Hepatocyte (in vitro differentiated cells): ENCODE data around the gene SEMA4B. TPM values are rescaled to one million over a fixed set of nuclear protein-coding genes. Genes with fewer than 3 reads are reported as not detected.

ENCODE experiments used
- DNase-seq: peaks from one replicate; pipeline ENCODE4 v3.0.0-alpha.2; 2016; ENCODE audit warnings: low spot score
- H2AFZ ChIP-seq: fragments of 200-600 bp; sonication (generic); 2 replicates; pipeline ENCODE4 v1.6.0; 2016; ENCODE audit warnings: antibody characterized with exemption, mild to moderate bottlenecking
- H3K27ac ChIP-seq: fragments of 200-600 bp; sonication (generic); 2 replicates; pipeline ENCODE4 v1.5.1; 2016; ENCODE audit warnings: mild to moderate bottlenecking
- H3K27me3 ChIP-seq: fragments of 200-600 bp; sonication (generic); 2 replicates; pipeline ENCODE4 v1.6.1; 2016
- H3K36me3 ChIP-seq: fragments of 200-600 bp; sonication (generic); replicated peaks from 2 replicates; pipeline ENCODE4 v1.5.1; 2016; ENCODE audit warnings: low read depth; ENCODE audit not compliant: insufficient read depth
- H3K4me1 ChIP-seq: fragments of 200-600 bp; sonication (generic); 2 replicates; pipeline ENCODE4 v1.5.1; 2016; ENCODE audit warnings: mild to moderate bottlenecking, moderate library complexity; ENCODE audit not compliant: insufficient read depth
- H3K4me2 ChIP-seq: fragments of 200-600 bp; sonication (generic); 2 replicates; pipeline ENCODE4 v1.6.0; 2016
- H3K4me3 ChIP-seq: fragments of 200-600 bp; sonication (generic); 2 replicates; pipeline ENCODE4 v1.5.1; 2016; ENCODE audit warnings: mild to moderate bottlenecking
- H3K79me2 ChIP-seq: fragments of 200-600 bp; sonication (generic); 2 replicates; pipeline ENCODE4 v1.6.0; 2017; ENCODE audit warnings: mild to moderate bottlenecking
- H3K9me2 ChIP-seq: fragments of 200-600 bp; sonication (generic); replicated peaks from 2 replicates; pipeline ENCODE4 v1.6.0; 2017; ENCODE audit warnings: mild to moderate bottlenecking; ENCODE audit not compliant: insufficient read depth
- H3K9me3 ChIP-seq: fragments of 200-600 bp; sonication (generic); 2 replicates; pipeline ENCODE4 v1.5.1; 2016; ENCODE audit warnings: low read depth, mild to moderate bottlenecking
- H4K20me1 ChIP-seq: fragments of 200-600 bp; sonication (generic); 2 replicates; pipeline ENCODE4 v1.6.0; 2016; ENCODE audit warnings: mild to moderate bottlenecking; ENCODE audit not compliant: insufficient read depth, poor library complexity, severe bottlenecking
- EZH2 ChIP-seq: fragments of 200-600 bp; sonication (generic); IDR thresholded peaks from 2 replicates; pipeline ENCODE4 v1.6.1; 2016; ENCODE audit warnings: antibody characterized with exemption, mild to moderate bottlenecking, borderline replicate concordance
- EZH2phosphoT487 ChIP-seq: fragments of 200-600 bp; sonication (generic); IDR thresholded peaks from one replicate; pipeline ENCODE4 v1.6.1; 2018; ENCODE audit warnings: antibody characterized with exemption, mild to moderate bottlenecking, low read depth, moderate library complexity; ENCODE audit not compliant: unreplicated experiment, severe bottlenecking
- WGBS: methylation state at CpG from one replicate; pipeline ENCODE4 v1.1.6; 2016; ENCODE audit warnings: low lambda C conversion rate; ENCODE audit errors: missing lambda C conversion rate; 5-methylcytosine and 5-hydroxymethylcytosine counted together
- polyA plus RNA-seq: library from polyadenylated mRNA; unstranded; fragments of >200 nt; fragmentation: Nextera tagmentation; extraction: Ambion mirVana; gene quantifications from 2 replicates; pipeline ENCODE4 v1.2.1, GENCODE V29; 2016
- total RNA-seq: library from RNA; depleted of rRNA; stranded (reverse); fragments of >200 nt; gene quantifications from 2 replicates; pipeline ENCODE4 v1.2.3, GENCODE V29; 2014
- TF ChIP-seq, protein P1 (sequence below): fragments of 200-600 bp; sonication (generic); IDR thresholded peaks from 2 replicates; pipeline ENCODE4 v1.5.1; 2016; ENCODE audit warnings: antibody characterized with exemption, mild to moderate bottlenecking; ENCODE audit not compliant: poor library complexity

SEMA4B gene
- total and polyA plus RNA-seq, 2 experiments from 2014 or later: 19.2 to 43.5 TPM

DNA sequence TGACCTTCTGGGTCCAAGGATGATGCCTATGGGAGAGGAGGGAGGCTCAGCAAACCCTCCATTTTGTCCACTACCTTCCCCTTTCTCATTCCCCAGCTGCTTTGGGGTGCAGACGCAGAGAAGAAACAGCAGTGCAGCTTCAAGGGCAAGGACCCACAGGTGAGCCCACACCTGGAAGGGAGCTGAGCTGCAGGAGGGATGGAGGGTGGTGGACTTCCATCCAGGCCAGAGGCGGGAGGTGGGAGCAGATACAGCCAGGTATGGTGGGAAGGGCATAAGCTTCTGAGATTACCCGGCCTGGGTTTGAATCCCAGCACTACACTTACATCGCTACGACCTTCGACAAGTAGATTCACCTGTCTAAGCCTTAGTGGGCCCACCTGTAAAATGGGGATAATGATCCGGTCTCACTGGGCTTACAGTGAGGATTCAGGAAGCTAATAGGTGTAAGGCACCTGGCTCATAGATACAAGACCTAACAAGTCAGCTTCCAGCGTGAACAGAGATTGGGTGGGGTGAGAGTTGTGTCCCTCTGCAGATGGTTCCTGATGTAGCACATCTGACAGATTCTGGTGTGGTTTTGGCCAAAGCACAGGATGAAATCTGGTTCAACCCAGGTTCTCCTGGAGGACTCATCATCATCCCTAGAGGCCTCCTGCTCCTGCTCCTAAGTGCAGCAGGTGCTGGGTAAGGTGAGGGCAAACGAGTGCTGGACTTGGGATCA lies 16.7 kb downstream of the SEMA4B start:
- no peak overlapping the region for H2AFZ ChIP-seq
- peaks cover 36% of the 10 kb centered on the region for H3K79me2 ChIP-seq
- no peak for DNase-seq
- no peaks in the 10 kb centered on the region for H3K9me2 ChIP-seq
- H3K9me3 ChIP-seq: no peaks in the 10 kb centered on the region
- H3K4me3 ChIP-seq: no peak overlapping the region
- H3K4me2 ChIP-seq: no peak overlapping the region
- peaks cover 12% of the 10 kb centered on the region for H3K4me1 ChIP-seq
- no peaks in the 10 kb centered on the region for H3K36me3 ChIP-seq
- H3K27ac ChIP-seq: no peak overlapping the region
- no peaks in the 10 kb centered on the region for H3K27me3 ChIP-seq
- no peaks in the 10 kb centered on the region for H4K20me1 ChIP-seq
- WGBS: 89% methylated on average over 9 of the region's 9 CpGs
- TF ChIP-seq, protein P1, sequence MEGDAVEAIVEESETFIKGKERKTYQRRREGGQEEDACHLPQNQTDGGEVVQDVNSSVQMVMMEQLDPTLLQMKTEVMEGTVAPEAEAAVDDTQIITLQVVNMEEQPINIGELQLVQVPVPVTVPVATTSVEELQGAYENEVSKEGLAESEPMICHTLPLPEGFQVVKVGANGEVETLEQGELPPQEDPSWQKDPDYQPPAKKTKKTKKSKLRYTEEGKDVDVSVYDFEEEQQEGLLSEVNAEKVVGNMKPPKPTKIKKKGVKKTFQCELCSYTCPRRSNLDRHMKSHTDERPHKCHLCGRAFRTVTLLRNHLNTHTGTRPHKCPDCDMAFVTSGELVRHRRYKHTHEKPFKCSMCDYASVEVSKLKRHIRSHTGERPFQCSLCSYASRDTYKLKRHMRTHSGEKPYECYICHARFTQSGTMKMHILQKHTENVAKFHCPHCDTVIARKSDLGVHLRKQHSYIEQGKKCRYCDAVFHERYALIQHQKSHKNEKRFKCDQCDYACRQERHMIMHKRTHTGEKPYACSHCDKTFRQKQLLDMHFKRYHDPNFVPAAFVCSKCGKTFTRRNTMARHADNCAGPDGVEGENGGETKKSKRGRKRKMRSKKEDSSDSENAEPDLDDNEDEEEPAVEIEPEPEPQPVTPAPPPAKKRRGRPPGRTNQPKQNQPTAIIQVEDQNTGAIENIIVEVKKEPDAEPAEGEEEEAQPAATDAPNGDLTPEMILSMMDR: no peak
- no peak for TF ChIP-seq EZH2phosphoT487
- no peak for TF ChIP-seq EZH2

DNA sequence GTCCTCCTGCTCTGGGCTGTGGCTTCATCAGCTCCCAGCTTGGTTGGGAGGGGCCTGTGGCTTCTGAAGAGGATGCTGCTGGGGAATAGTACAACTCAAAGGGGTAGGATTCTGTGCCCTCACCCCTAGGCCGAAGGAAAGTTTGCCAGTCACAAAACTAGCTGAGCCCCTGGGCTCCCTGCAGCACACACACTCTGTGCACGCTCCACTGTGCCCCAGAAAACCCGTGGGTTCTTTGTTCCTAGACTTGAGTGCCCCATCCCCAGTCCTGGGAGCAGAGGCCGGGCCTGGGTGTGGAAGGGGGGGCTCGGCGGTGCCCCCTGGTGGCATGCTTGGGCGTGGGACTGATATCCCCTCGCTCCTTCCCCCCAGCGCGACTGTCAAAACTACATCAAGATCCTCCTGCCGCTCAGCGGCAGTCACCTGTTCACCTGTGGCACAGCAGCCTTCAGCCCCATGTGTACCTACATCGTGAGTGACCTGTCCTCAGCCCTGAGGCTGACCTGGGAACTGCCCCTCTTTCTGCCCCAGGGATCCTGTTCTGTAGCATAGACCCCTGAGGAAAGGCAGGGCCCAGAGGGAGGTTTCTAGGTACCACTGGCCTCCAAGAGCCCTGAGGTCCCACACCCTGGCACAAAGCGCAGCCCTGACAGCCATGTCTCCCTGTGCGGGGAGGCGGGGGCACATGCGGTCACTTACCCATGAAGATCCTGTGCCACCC lies 18.5 kb downstream of the SEMA4B start:
- H3K9me3 ChIP-seq: no peaks in the 10 kb centered on the region
- DNase-seq: peak; percentile 60
- H3K9me2 ChIP-seq: no peaks in the 10 kb centered on the region
- no peaks in the 10 kb centered on the region for H3K27me3 ChIP-seq
- no peak overlapping the region for H3K4me2 ChIP-seq
- TF ChIP-seq EZH2 (no peak), EZH2phosphoT487 (no peak)
- TF ChIP-seq, protein P1: peak; percentile 50
- no peaks in the 10 kb centered on the region for H3K36me3 ChIP-seq
- H3K4me3 ChIP-seq: no peak overlapping the region
- H2AFZ ChIP-seq: no peak overlapping the region
- no peaks in the 10 kb centered on the region for H4K20me1 ChIP-seq
- H3K27ac ChIP-seq: no peak overlapping the region
- H3K4me1 ChIP-seq: peaks cover 3% of the 10 kb centered on the region
- H3K79me2 ChIP-seq: peaks cover 31% of the 10 kb centered on the region
- 68% methylated on average over 17 of the region's 17 CpGs for WGBS

DNA sequence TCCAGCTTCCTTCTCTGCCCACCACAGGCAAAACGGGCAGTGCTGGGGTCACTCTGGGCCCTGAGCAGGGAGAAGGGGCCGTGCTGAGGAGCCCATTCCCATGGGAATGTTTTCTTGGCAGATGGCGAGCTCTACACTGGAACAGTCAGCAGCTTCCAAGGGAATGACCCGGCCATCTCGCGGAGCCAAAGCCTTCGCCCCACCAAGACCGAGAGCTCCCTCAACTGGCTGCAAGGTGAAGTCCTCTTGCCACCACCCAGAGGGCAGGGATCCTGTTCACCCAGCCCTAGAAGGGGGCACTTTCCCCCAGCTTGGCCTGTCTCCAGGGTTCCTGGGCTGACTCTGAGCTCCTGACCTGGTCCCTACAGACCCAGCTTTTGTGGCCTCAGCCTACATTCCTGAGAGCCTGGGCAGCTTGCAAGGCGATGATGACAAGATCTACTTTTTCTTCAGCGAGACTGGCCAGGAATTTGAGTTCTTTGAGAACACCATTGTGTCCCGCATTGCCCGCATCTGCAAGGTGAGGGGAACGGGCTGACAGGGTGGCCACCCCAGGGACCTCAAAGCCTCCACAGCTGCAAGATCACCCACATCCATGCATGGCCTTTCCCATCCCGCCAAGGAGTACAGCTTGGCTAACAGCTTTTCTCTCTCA lies 20.2 kb downstream of the SEMA4B start:
- H3K27ac ChIP-seq: no peak overlapping the region
- DNase-seq: peak; percentile 84
- no peaks in the 10 kb centered on the region for H3K9me3 ChIP-seq
- H3K36me3 ChIP-seq: no peaks in the 10 kb centered on the region
- H3K4me1 ChIP-seq: no peaks in the 10 kb centered on the region
- H4K20me1 ChIP-seq: no peaks in the 10 kb centered on the region
- H3K4me3 ChIP-seq: no peak overlapping the region
- H3K79me2 ChIP-seq: peaks cover 14% of the 10 kb centered on the region
- no peak overlapping the region for H2AFZ ChIP-seq
- no peaks in the 10 kb centered on the region for H3K9me2 ChIP-seq
- no peaks in the 10 kb centered on the region for H3K27me3 ChIP-seq
- no peak overlapping the region for H3K4me2 ChIP-seq
- TF ChIP-seq, protein P1: peak; percentile 57
- no peak for TF ChIP-seq EZH2phosphoT487
- 59% methylated on average over 14 of the region's 14 CpGs for WGBS
